ENCODE data around the gene MROH2A.
"Not testable (repeated sequence)": the region's sequence is repeated elsewhere in the genome, so short reads cannot be mapped to it uniquely, and the experiment has no call there.

MROH2A gene, protein sequence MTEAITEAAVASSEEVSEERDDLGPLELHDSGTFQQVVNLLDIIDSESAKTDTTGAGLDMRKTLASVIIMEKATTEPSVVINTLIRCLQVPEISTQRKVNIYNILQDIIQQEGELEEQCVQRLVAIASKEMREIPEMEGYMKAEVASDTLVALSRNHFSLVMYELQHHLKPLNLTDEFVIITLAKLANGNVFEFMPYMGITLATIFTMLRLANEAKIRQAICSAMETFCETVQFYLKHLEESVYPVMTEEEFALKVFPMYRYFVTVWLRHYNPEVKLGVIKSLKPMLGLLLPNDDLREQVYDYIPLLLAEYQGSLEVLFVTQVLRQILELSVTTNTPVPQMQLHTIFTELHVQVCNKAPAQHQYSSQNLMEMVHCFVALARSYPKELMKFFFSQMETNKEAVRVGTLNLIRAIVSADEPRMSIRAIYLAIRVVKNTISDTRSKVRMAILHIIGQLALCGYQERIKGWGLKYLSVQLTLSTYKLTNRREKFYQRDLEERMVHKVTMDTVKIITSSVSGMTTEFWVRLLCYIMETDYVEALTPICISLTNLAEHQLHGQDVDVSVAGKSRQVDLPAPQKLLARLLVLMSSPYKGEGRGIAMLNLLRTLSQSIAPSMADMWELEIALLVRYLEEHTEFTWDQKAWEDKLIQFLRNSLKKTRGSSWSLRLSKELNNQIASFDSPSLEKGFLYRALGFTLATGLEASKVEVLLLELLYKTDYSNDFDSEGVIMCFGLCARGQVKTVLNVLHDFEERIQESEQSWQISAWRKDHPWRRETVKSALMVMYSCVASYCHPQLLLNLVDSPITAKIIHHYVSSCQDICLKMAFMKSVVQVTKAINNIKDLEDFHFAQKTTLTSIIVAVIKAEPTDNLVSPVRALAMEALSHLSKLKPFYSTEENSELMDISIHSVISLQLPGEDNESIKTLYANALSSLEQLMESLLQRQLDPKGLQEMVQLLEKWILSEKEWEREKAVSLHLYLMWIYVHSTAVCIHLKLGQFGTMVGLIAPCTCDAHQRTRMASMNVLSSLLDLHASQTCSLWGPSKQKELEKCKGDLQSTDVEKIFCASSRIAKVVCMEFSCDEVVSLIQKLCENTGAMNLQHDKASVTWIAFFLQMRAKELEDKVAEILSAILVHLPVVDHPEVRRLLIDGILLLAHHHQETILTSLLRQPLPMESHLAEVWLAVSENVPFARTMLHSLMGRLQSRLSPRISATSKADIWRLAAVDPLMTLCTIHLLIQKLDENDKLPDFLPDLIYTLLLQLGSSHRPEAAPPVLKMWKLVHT (N-terminal part only)

DNA sequence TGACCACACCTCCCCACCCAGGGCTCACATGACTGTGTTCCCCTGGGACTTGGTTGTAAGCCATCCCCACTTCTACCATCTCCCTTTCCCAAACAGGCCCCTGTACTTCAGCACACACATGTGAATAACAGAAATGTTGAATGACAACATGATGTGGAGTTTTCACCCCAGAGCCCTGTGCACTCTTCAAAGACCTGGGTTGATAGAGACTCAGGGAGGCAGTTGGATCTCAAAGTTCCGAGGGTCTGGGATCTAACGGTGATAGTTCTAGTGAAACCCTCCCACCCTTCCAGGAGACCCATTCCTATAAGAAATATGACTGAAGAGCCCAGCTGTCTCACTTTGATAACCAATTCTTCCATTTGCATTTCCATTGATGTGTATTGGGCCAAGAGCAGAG, at the start of gene MROH2A:
Gene MROH2A, plus strand, starts transcription at position 301 of the 400 bp plus-strand sequence. CDS start 1,029 bp downstream, outside the sequence.
- no peak for DNase-seq

DNA sequence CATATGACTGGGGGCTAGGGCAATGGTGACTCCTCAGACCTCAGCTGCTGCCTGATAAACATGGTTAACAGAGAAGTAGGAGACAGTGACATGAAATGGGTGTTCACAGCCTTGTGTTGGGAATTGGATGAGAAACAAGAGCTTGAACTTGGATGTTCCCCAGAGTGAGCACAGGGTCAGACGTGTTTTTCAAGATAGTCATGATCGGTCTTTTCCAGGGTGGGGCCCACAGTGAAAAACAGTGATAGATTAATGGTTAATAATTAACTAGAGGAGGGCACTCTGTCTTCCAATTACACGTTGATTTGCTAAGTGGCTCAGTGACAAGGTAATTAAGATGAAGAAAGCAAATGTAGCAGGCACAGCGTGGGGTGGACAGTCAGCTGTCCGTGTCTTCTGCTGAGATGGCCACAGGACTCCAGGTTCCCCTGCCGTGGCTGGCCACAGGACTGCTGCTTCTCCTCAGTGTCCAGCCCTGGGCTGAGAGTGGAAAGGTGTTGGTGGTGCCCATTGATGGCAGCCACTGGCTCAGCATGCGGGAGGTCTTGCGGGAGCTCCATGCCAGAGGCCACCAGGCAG, 49.3 kb upstream of the MROH2A start, which contains the start of gene UGT1A3:
Gene UGT1A3, plus strand, starts transcription at position 320 of the 579 bp plus-strand sequence. Its CDS starts 85 bp downstream, at position 405.
- DNase-seq: no peak

DNA sequence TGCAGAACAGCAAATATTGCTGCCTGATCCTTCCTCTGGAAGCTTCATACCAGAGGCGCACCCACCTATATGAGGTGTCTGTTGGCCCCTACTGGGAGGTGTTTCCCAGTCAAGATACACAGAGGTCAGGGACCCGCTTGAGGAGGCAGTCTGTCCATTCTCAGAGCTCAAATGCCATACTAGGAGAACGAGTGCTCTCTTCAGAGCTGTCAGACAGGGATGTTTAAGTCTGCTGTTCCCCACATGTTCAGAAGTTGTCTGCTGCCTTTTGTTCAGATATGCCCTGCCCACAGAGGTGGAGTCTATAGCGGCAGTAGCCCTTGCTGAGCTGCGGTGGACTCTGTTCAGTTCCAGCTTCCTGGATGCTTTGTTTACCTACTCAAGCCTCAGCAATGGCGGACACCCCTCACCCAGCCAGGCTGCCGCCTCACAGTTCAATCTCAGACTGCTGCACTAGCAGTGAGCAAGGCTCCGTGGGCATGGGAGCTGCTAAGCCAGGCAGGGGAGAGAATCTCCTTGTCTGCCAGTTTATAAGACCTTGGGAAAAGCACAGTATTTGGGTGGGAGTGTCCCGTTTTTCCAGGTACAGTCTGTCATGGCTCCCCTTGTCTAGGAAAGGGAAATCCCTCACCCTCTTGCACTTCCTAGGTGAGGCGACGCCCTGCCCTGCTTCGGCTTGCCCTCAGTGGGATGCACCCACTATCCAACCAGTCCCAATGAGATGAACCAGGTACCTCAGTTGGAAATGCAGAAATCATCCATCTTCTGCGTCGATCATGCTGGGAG, 41.1 kb upstream of the MROH2A start:
- DNase-seq: not testable (repeated sequence)

DNA sequence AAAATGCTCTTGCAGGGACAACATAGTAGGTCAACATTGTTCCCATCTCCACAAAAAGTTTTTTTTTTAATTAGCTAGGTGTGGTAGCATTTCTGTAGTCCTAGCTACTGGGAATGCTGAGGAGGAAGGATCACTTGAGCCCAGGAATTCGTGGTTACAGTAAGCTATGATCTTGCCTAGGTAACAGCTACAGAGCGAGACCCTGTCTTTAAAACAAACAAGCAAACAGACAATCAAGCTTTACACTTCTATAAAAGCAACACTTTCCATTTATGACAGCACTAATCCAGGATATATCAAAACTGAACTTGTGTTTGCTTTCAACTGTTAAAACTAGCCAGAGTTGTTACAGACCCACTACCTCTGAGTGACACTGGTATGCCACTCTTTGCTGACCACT, 37.3 kb upstream of the MROH2A start:
- DNase-seq: no peak

DNA sequence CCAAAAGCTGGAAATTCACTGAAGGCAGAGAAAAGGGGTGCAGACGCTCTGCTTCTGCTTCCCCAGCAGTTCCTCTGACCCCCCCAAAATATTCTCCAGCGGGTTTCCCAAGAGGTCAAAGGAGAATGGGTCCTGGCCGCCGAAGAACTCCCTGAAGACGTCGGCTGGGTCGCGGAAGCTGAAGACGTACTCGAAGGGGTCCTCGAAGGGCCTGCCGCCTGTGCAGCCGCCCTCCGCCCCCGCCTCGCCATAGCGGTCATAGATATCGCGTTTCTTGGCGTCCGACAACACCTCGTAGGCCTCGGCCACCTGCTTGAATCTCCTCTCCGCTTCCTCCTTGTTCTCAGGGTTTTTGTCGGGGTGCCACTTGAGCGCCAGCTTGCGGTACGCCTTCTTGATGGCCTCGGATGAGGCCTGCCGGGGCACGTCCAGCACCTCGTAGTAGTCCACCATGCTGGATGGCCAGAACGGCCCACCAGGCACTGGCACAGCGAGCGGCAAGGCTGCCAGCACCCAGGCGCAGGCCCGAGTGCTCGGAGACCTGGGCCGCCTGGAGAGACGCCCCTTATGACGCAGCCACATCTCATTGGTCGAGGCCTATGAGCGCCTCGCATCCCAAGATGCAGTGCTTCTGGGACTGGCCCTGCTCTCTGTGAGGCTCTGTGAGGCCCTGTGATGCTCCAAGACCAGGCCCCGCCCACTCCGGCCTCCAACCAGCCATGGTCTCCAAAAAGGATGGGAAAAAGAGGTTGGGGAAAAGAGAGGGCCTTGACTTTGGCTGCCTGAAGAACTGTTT, 34.5 kb upstream of the MROH2A start:
- DNase-seq: no peak

DNA sequence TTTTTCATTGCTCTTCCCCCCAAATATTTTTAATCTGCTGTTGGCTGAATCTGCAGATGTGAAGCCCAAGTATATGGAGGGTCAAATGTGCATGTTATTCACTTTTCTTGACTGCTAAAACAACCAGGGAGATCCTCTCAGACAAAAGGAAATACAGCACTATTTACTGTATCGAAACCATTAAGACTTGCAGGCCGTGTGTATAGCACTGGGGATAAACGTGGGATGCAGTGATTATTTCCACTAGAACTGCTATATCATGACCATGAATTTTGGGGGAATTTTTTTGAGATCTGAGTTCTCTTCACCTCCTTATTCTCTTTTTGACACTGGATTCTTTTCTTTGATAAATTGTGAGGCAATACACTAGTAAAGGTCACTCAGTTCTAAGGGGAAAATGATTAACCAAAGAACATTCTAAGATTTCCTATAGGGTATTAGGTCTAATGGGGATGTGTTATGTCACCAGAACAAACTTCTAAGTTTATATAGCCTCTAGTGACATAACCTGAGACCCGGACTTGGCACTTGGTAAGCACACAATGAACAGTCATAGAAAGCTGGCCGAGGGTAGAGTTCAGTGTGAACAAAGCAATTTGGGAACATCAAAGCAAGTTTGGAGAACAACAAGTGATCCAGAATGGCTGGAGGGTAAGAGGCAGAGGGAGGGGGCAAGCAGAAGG, 32.9 kb upstream of the MROH2A start:
- no peak for DNase-seq

DNA sequence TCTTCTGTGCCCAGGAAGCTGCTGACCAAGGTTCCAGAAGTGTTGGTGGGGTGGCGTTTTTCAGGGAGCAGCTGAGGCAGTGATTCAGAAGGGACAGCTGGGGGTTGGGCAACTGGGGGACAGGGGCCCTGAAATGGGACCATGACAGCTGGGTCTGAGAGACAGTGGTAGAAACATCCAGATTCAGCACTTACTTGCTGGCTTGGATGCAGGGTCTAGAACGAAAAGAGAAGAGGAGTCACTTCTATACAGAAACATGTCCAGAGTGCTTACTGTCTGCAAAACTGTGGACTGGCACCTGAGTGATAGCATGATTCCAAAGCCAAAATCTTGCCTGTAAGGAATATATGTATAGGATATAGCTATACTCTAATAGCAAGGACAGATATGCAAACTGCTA, 32.3 kb upstream of the MROH2A start:
- DNase-seq: not testable (repeated sequence)

DNA sequence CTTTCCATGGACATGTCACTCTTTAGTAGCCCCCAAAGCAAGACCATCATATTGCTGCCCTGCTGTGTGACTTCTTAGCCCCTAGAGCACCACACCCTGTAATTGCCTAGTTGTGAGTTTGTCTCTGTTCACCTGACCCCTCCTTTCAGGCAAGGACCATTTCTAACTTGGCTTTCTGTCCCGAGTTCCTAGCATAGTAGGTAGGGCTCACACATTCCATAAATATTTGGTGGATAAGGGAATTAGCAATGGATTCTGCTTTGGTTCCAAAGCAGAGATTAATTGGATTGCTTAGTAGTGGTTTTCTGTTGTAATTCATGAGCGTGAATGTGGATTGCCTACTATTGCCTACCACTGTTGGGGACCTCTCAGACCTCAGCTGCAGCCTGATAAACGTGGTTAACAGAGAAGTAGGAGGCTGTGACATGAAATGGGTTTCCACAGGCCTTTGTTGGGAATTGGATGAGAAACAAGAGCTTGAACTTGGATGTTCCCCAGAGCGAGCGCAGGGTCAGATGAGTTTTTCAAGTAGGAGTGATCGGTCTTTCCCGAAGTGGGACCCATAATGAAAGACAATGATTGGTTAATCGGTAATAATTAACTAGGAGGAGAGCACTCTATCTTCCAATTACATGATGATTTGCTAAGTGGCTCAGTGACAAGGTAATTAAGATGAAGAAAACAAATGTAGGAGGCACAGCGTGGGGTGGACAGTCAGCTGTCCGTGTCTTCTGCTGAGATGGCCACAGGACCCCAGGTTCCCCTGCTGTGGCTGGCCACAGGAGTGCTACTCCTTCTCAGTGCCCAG, 31.5 kb upstream of the MROH2A start:
- no peak for DNase-seq

DNA sequence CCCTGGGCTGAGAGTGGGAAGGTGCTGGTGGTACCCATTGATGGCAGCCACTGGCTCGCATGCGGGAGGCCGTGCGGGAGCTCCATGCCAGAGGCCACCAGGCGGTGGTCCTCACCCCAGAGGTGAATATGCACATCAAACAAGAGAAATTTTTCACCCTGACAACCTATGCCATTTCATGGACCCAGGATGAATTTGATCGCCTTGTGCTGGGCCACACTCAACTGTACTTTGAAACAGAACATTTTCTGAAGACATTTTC, 30.9 kb upstream of the MROH2A start:
- no peak for DNase-seq

DNA sequence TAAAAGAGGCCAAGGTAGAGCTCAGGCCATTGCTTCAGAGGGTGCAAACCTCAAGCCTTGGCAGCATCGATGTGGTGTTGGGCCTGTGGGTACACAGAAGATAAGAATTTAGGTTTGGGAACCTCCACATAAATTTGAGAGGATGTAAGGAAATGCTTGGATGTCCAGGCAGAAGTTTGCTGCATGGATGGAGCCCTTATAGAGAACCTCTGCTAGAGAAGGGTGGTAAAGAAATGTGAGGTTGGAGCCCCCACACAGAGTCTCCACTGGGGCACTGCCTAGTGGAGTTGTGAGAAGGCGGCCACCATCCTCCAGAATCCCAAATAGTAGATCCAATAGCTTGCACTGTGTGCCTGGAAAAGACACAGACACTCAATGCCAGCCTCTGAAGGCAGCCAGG, 27.4 kb upstream of the MROH2A start:
- not testable (repeated sequence) for DNase-seq

DNA sequence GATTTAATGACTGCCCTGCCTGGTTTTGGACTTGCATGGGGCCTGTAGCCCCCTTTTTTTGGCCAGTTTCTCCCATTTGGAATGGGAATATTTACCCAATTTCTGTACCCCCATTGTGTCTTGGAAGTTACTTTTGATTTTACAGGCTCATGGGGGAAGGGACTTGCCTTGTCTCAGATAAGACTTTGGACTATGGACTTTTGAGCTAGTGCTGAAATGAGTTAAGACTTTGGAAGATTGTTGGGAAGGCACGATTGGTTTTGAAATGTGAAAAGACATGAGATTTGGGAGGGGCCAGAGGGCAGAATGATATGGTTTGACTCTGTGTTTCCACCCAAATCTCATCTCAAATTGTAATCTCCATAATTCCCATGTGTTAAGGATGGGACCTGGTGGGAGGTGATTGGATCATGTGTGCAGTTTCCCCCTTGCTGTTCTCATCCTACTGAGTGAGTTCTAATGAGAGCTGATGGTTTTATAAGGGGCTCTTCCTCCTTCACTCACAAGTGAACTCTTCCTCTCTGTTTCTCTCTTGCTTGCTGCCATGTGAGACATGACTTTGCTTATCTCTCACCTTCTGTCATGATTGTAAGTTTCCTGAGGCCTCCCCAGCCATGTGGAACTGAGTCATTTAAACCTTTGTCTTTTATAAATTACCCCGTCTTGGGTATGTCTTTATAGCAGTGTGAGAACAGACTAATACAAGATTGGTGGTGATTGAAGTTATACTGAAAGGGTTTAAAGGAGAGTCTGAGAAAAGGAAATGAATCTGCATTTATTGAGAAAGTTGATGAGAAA, 26.7 kb upstream of the MROH2A start:
- not testable (repeated sequence) for DNase-seq

DNA sequence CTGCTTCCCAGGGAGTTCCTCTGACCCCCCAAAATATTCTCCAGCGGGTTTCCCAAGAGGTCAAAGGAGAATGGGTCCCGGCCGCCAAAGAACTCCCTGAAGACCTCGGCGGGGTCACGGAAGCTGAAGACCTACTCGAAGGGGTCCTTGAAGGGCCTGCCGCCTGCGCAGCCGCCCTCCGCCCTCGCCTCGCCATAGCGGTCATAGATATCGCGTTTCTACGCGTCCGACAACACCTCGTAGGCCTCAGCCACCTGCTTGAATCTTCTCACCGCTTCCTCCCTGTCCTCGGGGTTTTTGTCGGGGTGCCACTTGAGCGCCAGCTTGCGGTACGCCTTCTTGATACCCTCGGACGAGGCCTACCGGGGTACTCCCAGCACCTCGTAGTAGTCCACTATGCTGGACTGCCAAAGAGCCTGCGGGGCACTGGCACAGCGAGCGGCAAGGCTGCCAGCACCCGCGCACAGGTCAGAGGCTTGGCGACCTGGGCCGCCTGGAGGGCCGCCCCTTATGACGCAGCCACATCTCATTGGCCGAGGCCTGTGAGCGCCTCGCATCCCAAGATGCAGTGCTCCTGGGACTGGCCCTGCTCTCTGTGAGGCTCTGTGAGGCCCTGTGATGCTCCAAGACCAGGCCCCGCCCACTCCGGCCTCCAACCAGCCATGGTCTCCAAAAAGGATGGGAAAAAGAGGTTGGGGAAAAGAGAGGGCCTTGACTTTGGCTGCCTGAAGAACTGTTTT, 23.1 kb upstream of the MROH2A start:
- no peak for DNase-seq

DNA sequence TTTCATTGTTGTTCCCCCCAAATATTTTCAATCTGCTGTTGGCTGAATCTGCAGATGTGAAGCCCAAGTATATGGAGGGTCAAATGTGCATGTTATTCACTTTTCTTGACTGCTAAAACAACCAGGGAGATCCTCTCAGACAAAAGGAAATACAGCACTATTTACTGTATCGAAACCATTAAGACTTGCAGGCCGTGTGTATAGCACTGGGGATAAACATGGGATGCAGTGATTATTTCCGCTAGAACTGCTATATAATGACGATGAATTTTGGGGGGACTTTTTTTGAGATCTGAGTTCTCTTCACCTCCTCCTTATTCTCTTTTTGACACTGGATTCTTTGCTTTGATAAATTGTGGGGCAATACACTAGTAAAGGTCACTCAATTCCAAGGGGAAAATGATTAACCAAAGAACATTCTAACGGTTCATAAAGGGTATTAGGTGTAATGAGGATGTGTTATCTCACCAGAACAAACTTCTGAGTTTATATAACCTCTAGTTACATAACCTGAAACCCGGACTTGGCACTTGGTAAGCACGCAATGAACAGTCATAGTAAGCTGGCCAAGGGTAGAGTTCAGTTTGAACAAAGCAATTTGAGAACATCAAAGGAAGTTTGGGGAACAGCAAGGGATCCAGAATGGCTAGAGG, 21.6 kb upstream of the MROH2A start:
- DNase-seq: no peak

DNA sequence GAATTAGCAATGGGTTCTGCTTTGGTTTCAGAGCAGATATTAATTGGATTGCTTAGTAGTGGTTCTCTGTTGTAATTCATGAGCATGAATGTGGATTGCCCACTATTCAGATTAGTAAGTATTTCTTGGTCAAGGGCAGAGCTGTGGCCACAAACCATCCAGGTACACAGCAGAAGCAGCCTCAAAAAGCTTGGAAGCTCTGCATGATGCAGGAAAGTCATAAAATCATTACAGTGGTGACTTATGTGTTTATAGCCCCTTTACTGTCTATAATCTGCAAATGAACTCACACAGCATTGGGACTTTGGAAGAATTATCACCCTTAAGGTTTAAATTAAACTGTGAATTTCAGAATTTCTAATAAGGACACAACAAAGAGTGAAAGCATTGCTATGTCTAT, 20.0 kb upstream of the MROH2A start:
- no peak for DNase-seq

DNA sequence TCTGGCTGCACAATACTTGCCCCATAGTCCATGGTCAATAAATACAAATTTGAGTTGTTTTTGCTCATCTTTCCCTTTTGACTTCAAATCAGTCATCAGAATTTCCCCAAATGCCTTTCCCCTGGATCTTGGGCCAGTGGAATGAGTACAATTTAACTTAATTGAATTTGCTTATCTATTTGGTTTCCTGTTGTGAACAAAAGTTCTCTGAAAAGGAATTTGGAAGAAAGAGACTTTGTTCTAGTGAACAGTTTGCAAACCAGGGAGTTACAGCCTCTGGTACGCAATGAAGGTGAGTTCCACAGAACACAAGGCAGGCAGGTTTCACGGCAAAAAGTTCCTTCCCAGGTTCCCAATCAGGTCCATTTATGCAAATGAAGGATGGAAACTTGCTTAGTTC, 19.3 kb upstream of the MROH2A start:
- no peak for DNase-seq

DNA sequence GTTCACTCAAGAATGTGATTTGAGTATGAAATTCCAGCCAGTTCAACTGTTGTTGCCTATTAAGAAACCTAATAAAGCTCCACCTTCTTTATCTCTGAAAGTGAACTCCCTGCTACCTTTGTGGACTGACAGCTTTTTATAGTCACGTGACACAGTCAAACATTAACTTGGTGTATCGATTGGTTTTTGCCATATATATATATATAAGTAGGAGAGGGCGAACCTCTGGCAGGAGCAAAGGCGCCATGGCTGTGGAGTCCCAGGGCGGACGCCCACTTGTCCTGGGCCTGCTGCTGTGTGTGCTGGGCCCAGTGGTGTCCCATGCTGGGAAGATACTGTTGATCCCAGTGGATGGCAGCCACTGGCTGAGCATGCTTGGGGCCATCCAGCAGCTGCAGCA, 18.1 kb upstream of the MROH2A start, which contains the start of gene UGT1A1:
Gene UGT1A1, plus strand, starts transcription at position 228 of the 400 bp plus-strand sequence. Its CDS starts 18 bp downstream, at position 246.
- DNase-seq: no peak

DNA sequence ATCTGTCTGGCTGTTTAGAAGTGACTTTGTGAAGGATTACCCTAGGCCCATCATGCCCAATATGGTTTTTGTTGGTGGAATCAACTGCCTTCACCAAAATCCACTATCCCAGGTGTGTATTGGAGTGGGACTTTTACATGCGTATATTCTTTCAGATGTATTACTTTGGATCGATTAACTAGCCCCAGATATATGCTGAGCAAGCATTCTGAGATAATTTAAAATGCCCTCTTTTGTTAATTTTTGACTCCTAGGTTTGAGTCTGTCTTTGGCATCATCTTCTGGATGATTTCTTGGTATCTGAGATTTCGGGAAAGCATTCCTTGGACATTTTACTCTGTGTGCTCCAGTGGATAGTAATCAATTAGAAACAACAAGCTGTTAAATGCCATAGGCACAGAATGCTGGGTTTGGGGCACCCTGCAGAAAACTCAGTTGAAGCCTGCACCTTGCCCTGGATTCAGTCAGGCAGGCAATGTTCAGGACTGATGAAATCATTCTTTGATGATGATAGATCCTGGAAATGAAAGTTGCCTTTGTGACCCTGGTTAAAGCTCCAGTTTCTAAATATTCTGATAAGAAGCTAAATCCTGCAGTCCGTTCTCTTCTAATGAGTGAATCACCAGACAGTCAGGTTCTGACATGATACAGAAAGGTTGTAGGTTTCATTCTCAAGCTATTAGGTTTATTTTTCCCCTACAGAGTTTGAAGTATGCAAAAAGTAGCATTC, 16.9 kb upstream of the MROH2A start:
- no peak for DNase-seq

Measured in HCEC 1CT (cell line).